Tibial nerve (tissue), 4 donors: ENCODE data around the gene NR3C1. TPM values are rescaled to one million over a fixed set of nuclear protein-coding genes. Genes with fewer than 3 reads are reported as not detected.

Experiments
- DNase-seq, 2 donors: peaks; one replicate each; pipeline ENCODE4 v3.0.0-alpha.2; 2019; ENCODE audit warnings: low spot score in 2 of 2
- H3K27ac ChIP-seq, 4 donors: fragments of 200-600 bp; sonication (generic) in 3 of 4; one replicate each; pipeline ENCODE4 v1.5.1; 2017 to 2019; ENCODE audit warnings: mild to moderate bottlenecking in 1 of 4
- H3K27me3 ChIP-seq, 2 donors: fragments of 200-600 bp; sonication (generic) in 1 of 2; one replicate each; pipeline versions ENCODE4 v1.5.1 to v1.6.0; 2017 to 2019
- H3K36me3 ChIP-seq, 3 donors: fragments of 200-600 bp; sonication (generic); one replicate each; pipeline ENCODE4 v1.5.1; 2018 to 2019
- H3K4me1 ChIP-seq, 4 donors: fragments of 200-600 bp; sonication (generic) in 3 of 4; one replicate each; pipeline ENCODE4 v1.5.1; 2017 to 2019
- H3K4me3 ChIP-seq, 4 donors: fragments of 200-600 bp; sonication (generic) in 3 of 4; one replicate each; pipeline ENCODE4 v1.5.1; 2017 to 2019; ENCODE audit warnings: mild to moderate bottlenecking in 1 of 4, moderate library complexity in 1 of 4
- H3K9me3 ChIP-seq, 4 donors: fragments of 200-600 bp; sonication (generic) in 3 of 4; one replicate each; pipeline ENCODE4 v1.5.1; 2017 to 2019
- EP300 ChIP-seq, 2 donors: sonication (generic); formaldehyde crosslinking; IDR thresholded peaks; one replicate each; pipeline ENCODE4 v1.6.1; 2017; ENCODE audit warnings: antibody characterized with exemption in 2 of 2, mild to moderate bottlenecking in 1 of 2
- POLR2A ChIP-seq, 2 donors: fragments of 450-650 bp; IDR thresholded peaks; one replicate each; pipeline ENCODE4 v1.6.1; 2017; ENCODE audit warnings: antibody characterized with exemption in 2 of 2, mild to moderate bottlenecking in 2 of 2, moderate library complexity in 2 of 2
- WGBS, 2 donors: methylation state at CpG; one replicate each; pipeline ENCODE4 v1.1.5; 2018; 5-methylcytosine and 5-hydroxymethylcytosine counted together
- total RNA-seq, 4 donors: library from RNA; depleted of rRNA; stranded (reverse); fragments of >200 nt; gene quantifications; one replicate each; pipeline ENCODE4 v1.1.0, GENCODE V29; 2016
- TF ChIP-seq, protein P1 (sequence below), 5 experiments: fragments of 200-600 bp in 3 of 5; fragments of 450-650 bp in 2 of 5; sonication (generic) in 3 of 5; IDR thresholded peaks; one replicate each; pipeline ENCODE4 v1.5.1; 2016 to 2019; ENCODE audit warnings: antibody characterized with exemption in 5 of 5, mild to moderate bottlenecking in 3 of 5, moderate library complexity in 2 of 5

The NR3C1 gene
- total RNA-seq, 4 donors from 2014 or later, result 47.1 to 86.2 (median 75.8) TPM

DNA sequence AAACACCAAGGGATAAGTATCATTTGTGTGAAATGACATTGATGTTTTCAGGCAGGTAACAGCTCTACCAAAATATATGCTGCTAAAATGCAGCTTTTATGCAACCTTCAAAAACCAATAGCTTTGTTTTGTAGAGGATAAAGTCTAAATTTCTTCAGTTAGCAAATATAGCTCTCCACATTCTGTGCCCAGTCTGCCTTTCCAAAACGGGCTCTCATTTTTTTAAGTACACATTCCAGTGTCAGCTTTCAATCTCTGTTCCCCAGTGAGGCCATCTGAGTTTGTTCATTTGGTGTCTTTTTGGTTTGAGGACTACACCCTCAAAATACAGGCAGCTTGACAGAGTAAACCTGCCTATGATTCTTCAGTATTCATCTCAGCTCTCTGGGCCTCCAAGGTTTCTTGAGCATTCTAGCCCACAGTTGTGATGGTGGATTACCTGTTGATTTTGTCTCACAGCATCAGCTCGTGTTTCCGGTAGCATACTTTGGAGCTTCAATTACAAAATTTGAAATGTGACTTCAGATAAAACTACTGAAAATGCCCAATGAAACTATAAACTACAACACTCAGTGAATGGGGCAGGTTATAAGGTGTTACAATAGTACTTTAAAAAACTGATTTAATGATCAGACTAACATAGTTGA, 55.7 kb downstream of the NR3C1 start:
- DNase-seq, result no peak
- peaks cover 0 to 87% (median 31%) of the 10 kb centered on the region in 4 donors for H3K4me1 ChIP-seq
- WGBS, 2 donors, result 60% methylated on average over 3 of the region's 3 CpGs
- no peaks in the 10 kb centered on the region for H3K27me3 ChIP-seq
- H3K9me3 ChIP-seq, result no peaks in the 10 kb centered on the region
- no peaks in the 10 kb centered on the region for H3K36me3 ChIP-seq
- TF ChIP-seq EP300 (IDR thresholded peaks at IDR 0.05), result no peak
- TF ChIP-seq, protein P1, sequence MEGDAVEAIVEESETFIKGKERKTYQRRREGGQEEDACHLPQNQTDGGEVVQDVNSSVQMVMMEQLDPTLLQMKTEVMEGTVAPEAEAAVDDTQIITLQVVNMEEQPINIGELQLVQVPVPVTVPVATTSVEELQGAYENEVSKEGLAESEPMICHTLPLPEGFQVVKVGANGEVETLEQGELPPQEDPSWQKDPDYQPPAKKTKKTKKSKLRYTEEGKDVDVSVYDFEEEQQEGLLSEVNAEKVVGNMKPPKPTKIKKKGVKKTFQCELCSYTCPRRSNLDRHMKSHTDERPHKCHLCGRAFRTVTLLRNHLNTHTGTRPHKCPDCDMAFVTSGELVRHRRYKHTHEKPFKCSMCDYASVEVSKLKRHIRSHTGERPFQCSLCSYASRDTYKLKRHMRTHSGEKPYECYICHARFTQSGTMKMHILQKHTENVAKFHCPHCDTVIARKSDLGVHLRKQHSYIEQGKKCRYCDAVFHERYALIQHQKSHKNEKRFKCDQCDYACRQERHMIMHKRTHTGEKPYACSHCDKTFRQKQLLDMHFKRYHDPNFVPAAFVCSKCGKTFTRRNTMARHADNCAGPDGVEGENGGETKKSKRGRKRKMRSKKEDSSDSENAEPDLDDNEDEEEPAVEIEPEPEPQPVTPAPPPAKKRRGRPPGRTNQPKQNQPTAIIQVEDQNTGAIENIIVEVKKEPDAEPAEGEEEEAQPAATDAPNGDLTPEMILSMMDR (IDR thresholded peaks at IDR 0.05), result no peak
- no peak overlapping the region for H3K27ac ChIP-seq
- H3K4me3 ChIP-seq, result no peak overlapping the region

DNA sequence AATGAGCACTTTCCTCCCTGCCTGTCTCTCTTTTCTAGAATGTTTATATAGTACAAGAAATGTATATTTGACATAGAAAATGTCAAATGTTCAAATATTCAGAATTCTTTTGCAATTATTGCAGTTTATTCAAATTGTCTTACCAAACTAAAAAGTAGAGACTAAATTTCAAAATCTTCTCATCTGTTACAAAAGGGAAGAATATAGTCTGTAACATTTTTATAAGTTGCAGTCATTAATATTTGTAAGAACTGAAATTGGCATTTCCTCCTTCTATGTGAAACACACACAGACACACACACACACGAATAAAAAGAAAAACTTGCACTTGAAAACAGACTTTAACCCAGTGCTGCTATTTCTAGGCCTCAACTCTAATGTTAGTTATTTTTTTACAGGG, 56.4 kb downstream of the NR3C1 start:
- H3K4me1 ChIP-seq, result peaks cover 0 to 87% (median 29%) of the 10 kb centered on the region in 4 donors

DNA sequence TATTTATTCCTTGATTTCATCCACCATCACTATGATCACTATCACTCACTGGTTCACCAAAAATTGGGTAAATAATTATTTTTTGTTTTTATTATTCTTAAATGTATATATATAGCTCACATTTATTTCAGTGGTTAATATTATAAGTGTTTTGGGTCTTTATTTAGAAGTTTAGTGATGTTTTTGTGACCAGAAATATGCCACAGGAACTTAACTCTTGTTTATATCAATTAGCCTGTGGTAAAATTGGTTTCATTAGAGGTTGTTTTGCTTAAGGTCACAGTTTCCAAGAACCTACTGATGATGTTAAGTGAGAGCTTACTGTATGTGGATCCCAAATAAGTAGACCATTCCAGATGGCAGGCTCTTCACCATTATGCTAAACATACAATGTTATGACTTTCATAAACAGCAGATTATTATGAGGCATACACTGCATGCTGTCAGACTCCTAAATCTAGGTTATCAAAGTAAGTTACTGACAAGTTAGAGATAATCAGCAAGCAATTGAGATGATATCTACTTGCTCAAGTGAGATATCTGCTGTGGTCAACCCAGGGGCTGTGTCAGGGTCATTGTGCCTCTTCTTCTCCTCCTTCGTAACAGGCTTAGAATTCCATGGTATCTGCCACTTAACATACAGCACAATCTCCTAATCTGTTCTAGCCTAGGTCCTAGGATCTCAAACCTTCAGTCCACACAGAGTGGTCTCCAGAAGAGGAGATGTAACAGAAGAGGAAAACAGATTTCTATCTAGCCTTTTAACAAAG, 57.6 kb downstream of the NR3C1 start:
- Histone ChIP-seq H3K27ac (no peak overlapping the region), H3K4me1 (peaks cover 0 to 87% (median 24%) of the 10 kb centered on the region in 4 donors), H3K9me3 (no peaks in the 10 kb centered on the region), H3K4me3 (no peak overlapping the region), H3K36me3 (no peaks in the 10 kb centered on the region), H3K27me3 (no peaks in the 10 kb centered on the region)
- DNase-seq, result no peak
- TF ChIP-seq EP300 (IDR thresholded peaks at IDR 0.05), result no peak
- TF ChIP-seq, protein P1 (IDR thresholded peaks at IDR 0.05), result no peak
- TF ChIP-seq POLR2A (IDR thresholded peaks at IDR 0.05), result no peak
- WGBS, 2 donors, result 85 to 86% methylated on average over 1 of the region's 1 CpG

More for the DNA sequence above, 56.4 kb downstream of the NR3C1 start:
- peak overlapping the region in 2 of 4 donors; percentile 25 to 62 for H3K27ac ChIP-seq
- H3K36me3 ChIP-seq, result no peaks in the 10 kb centered on the region
- TF ChIP-seq EP300 (IDR thresholded peaks at IDR 0.05) (no peak), POLR2A (IDR thresholded peaks at IDR 0.05) (no peak)
- TF ChIP-seq, protein P1 (IDR thresholded peaks at IDR 0.05), result no peak
- no peak for DNase-seq
- no peak overlapping the region for H3K4me3 ChIP-seq
- no peaks in the 10 kb centered on the region for H3K9me3 ChIP-seq
- H3K27me3 ChIP-seq, result no peaks in the 10 kb centered on the region
- 5 to 10% methylated on average over 1 of the region's 1 CpG for WGBS, 2 donors

DNA sequence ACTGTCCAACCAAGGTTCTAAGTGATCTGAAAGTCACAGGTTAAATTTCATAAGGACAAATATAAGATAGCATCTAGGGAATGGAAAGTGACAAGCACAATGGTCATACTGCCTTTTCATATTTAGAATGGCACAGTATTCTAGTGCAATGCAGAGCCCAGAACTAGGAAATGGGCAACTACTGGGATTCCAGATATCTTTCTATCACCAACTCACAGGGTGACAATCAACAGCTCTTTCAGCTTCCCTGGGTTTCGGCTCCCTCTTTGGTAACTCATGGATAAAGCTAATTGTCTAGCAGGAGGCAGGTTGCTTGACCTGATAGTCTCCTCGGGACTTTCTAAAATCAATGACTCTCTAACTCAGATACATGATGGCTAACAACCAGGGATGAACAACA, 60.4 kb downstream of the NR3C1 start:
- WGBS, 2 donors, result 70 to 97% methylated on average over 2 of the region's 2 CpGs
- no peak overlapping the region for H3K27ac ChIP-seq
- H3K36me3 ChIP-seq, result no peaks in the 10 kb centered on the region
- no peak overlapping the region for H3K4me3 ChIP-seq
- DNase-seq, result no peak
- H3K27me3 ChIP-seq, result no peaks in the 10 kb centered on the region
- peaks cover 0 to 64% (median 12%) of the 10 kb centered on the region in 4 donors for H3K4me1 ChIP-seq
- TF ChIP-seq EP300 (IDR thresholded peaks at IDR 0.05) (no peak), POLR2A (IDR thresholded peaks at IDR 0.05) (no peak)
- TF ChIP-seq, protein P1 (IDR thresholded peaks at IDR 0.05), result no peak
- H3K9me3 ChIP-seq, result no peaks in the 10 kb centered on the region

DNA sequence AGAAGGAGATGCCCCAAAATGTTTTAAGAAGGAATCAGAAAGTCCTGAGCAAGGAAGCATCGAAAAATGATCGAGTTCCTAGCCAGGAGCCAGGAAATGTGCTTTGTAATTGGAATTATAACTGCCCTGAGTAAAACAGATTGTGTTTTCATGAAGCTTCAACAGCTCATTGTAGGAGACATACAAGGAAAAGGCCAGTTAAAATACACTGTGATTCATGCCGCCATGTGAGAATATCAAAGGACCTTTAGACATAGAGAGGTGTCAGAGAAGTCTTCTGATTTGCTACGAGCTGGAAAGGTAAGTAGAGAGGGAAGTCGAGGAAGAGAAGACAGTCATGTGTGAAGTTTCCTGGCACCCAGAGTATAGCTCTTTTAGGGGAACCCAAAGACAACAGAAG, 60.9 kb downstream of the NR3C1 start:
- H3K36me3 ChIP-seq, result no peaks in the 10 kb centered on the region
- no peaks in the 10 kb centered on the region for H3K27me3 ChIP-seq
- H3K27ac ChIP-seq, result peak overlapping the region in 2 of 4 donors; percentile 10 to 16
- no peaks in the 10 kb centered on the region for H3K9me3 ChIP-seq
- peaks cover 0 to 60% (median 11%) of the 10 kb centered on the region in 4 donors for H3K4me1 ChIP-seq
- WGBS, 2 donors, result 83 to 88% methylated on average over 5 of the region's 5 CpGs
- no peak overlapping the region for H3K4me3 ChIP-seq
- DNase-seq, result no peak
- TF ChIP-seq POLR2A (IDR thresholded peaks at IDR 0.05) (no peak), EP300 (IDR thresholded peaks at IDR 0.05) (no peak)
- TF ChIP-seq, protein P1 (IDR thresholded peaks at IDR 0.05), result no peak
